PC-3 (cell line): ENCODE results near the gene PLAC9. TPM values are rescaled to one million over a fixed set of nuclear protein-coding genes. Genes with fewer than 3 reads are reported as not detected.

Experiments used
- ATAC-seq: fragments of 200-7000 bp; cut with Tn5 transposase; 2 replicates; pipeline ENCODE4 v1.9.1; 2020; ENCODE audit warnings: mild to moderate bottlenecking, moderate library complexity
- BruUV-seq: library from RNA; stranded (reverse); fragments of 400-500 nt; replicated peaks from 2 replicates; lab custom pipeline; 2021; lab: Mats Ljungman, UMichigan
- CTCF ChIA-PET: fragments of 300-600 bp; sonication (Branson Sonifier 250); formaldehyde crosslinking; loops from one replicate; lab custom pipeline; 2022; ENCODE audit warnings: antibody characterized with exemption; lab: Charles Lee
- POLR2A ChIA-PET: fragments of 300-600 bp; sonication (Branson Sonifier 250); formaldehyde crosslinking; loops from one replicate; lab custom pipeline; 2022; ENCODE audit warnings: antibody characterized with exemption; ENCODE audit not compliant: unreplicated experiment; lab: Charles Lee
- DNase-seq: peaks from one replicate; pipeline ENCODE4 v3.0.0-alpha.2; 2015
- H2AFZ ChIP-seq: fragments of 300-600 bp; sonication (generic); 2 replicates; pipeline ENCODE4 v1.6.0; 2016; ENCODE audit warnings: antibody characterized with exemption, low read length
- H3F3A ChIP-seq: fragments of 300-600 bp; sonication (generic); one replicate; pipeline ENCODE4 v1.6.0; 2017; ENCODE audit warnings: antibody characterized with exemption, low read length, control low read depth, mild to moderate bottlenecking; ENCODE audit not compliant: unreplicated experiment
- H3K27ac ChIP-seq: fragments of 300-600 bp; sonication (generic); 2 replicates; pipeline ENCODE4 v1.5.1; 2016; ENCODE audit warnings: mild to moderate bottlenecking, low read length
- H3K27me3 ChIP-seq: fragments of 300-600 bp; sonication (generic); 2 replicates; pipeline ENCODE4 v1.6.1; 2016; ENCODE audit warnings: low read length, mixed read lengths
- H3K36me3 ChIP-seq: fragments of 300-600 bp; sonication (generic); 2 replicates; pipeline ENCODE4 v1.6.1; 2016; ENCODE audit warnings: low read depth, mixed run types, low read length, mixed read lengths
- H3K4me1 ChIP-seq: fragments of 300-600 bp; sonication (generic); 2 replicates; pipeline ENCODE4 v1.5.1; 2016; ENCODE audit warnings: low read length; ENCODE audit not compliant: insufficient read depth
- H3K4me2 ChIP-seq: fragments of 300-600 bp; sonication (generic); 2 replicates; pipeline ENCODE4 v1.6.0; 2016; ENCODE audit warnings: low read length
- H3K4me3 ChIP-seq: fragments of 300-600 bp; sonication (generic); 2 replicates; pipeline ENCODE4 v1.5.1; 2016; ENCODE audit warnings: mild to moderate bottlenecking, low read length, mixed read lengths
- H3K79me2 ChIP-seq: fragments of 300-600 bp; sonication (generic); 2 replicates; pipeline ENCODE4 v1.6.1; 2017; ENCODE audit warnings: low read length, mixed read lengths
- H3K9ac ChIP-seq: fragments of 300-600 bp; sonication (generic); 2 replicates; pipeline ENCODE4 v1.6.0; 2016; ENCODE audit warnings: mild to moderate bottlenecking, low read length
- H3K9me2 ChIP-seq: fragments of 300-600 bp; sonication (generic); replicated peaks from 2 replicates; pipeline ENCODE4 v1.6.1; 2016; ENCODE audit warnings: mixed run types, low read length, mixed read lengths
- H3K9me3 ChIP-seq: fragments of 300-600 bp; sonication (generic); 2 replicates; pipeline ENCODE4 v1.6.1; 2016; ENCODE audit warnings: low read length, mixed read lengths
- H4K20me1 ChIP-seq: fragments of 300-600 bp; sonication (generic); 2 replicates; pipeline ENCODE4 v1.6.1; 2016; ENCODE audit warnings: low read length, mixed read lengths
- CTCF ChIP-seq: fragments of 300-600 bp; sonication (generic); conservative IDR thresholded peaks from 2 replicates; pipeline ENCODE4 v1.5.1; 2017; ENCODE audit warnings: antibody characterized with exemption, low read depth, mild to moderate bottlenecking, low read length
- EZH2 ChIP-seq: fragments of 300-600 bp; sonication (generic); IDR thresholded peaks from one replicate; pipeline ENCODE4 v1.6.1; 2017; ENCODE audit warnings: antibody characterized with exemption, mild to moderate bottlenecking, low read length; ENCODE audit not compliant: unreplicated experiment
- EZH2phosphoT487 ChIP-seq: fragments of 300-600 bp; sonication (generic); IDR thresholded peaks from 2 replicates; pipeline ENCODE4 v1.6.1; 2018; ENCODE audit warnings: mild to moderate bottlenecking, antibody characterized with exemption, low read length, borderline replicate concordance
- intact Hi-C: fragments of 100-400 bp; cut with micrococcal nuclease; formaldehyde crosslinking; loops from 2 replicates; pipeline ENCODE4 v1.9.0; 2023
- total RNA-seq: library from RNA; depleted of rRNA; stranded (reverse); fragments of >200 nt; gene quantifications from 2 replicates; pipeline ENCODE4 v1.2.3, GENCODE V29; 2014

PLAC9 gene
- total RNA-seq, 1 experiment from 2014 or later: 2.0 TPM

- POLR2A ChIA-PET: no interaction called here
- Histone ChIP-seq H3K4me2 (peak overlapping the region; percentile 74), H3K27ac (no peak overlapping the region), H3K27me3 (no peaks in the 10 kb centered on the region), H3K79me2 (no peaks in the 10 kb centered on the region), H3K9me2 (no peaks in the 10 kb centered on the region), H3K9me3 (no peaks in the 10 kb centered on the region), H3K4me1 (peaks cover 23% of the 10 kb centered on the region), H3K36me3 (no peaks in the 10 kb centered on the region), H4K20me1 (no peaks in the 10 kb centered on the region), H3K9ac (no peak overlapping the region), H2AFZ (peak overlapping the region; percentile 69), H3K4me3 (peak overlapping the region; percentile 42), H3F3A (no peaks in the 10 kb centered on the region)
- CTCF ChIA-PET: no interaction called here
- ATAC-seq (peak; percentile 73), DNase-seq (peak; percentile 99)
- no peak for TF ChIP-seq EZH2
- no peak for TF ChIP-seq EZH2phosphoT487
- TF ChIP-seq CTCF: no peak
- intact Hi-C loops: no loop called here
- BruUV-seq: no TSS peak
Measured at GRCh38 chr10:80100861-80101695, 31.5 kb upstream of the PLAC9 start.

GRCh38 chr10:80104066-80104926 lies 28.2 kb upstream of the PLAC9 start:
- peak; percentile 62 for DNase-seq
- no TSS peak for BruUV-seq
- Histone ChIP-seq H3K79me2 (no peaks in the 10 kb centered on the region), H3K9me3 (peaks cover 14% of the 10 kb centered on the region), H3K9me2 (no peaks in the 10 kb centered on the region), H3K4me3 (no peak overlapping the region), H3K36me3 (peaks cover 12% of the 10 kb centered on the region; the same call in 1 of the 2 replicates), H3K27me3 (no peaks in the 10 kb centered on the region), H4K20me1 (no peaks in the 10 kb centered on the region), H2AFZ (peak overlapping the region; percentile 3; the same call in 1 of the 2 replicates), H3K4me2 (no peak overlapping the region), H3K27ac (no peak overlapping the region), H3K4me1 (peaks cover 23% of the 10 kb centered on the region), H3K9ac (no peak overlapping the region), H3F3A (no peaks in the 10 kb centered on the region)
- ChIA-PET POLR2A (interaction anchor here (0.6 kb wide), 1 partner anchor 80 kb away, joined by 18 read pairs; no protein-coding TSS in a partner anchor), CTCF (no interaction called here)
- intact Hi-C loops: loop anchor here (2.0 kb wide), 1 partner anchor 15 kb away; no protein-coding TSS in a partner anchor
- peak; percentile 55 for ATAC-seq
- TF ChIP-seq CTCF (no peak), EZH2phosphoT487 (no peak), EZH2 (no peak)
